SU-DHL-6 (cell line): ENCODE measurements around the gene PRTN3.

Source experiments
- EZH2phosphoT487 ChIP-seq: fragments of 200-600 bp; sonication (generic), shearing (Covaris generic); conservative IDR thresholded peaks from 2 replicates; pipeline ENCODE4 v1.6.1; 2018; ENCODE audit warnings: mild to moderate bottlenecking, antibody characterized with exemption, low read length, moderate library complexity, mixed read lengths
- TF ChIP-seq, protein P1 (sequence below): fragments of 200-600 bp; sonication (generic); IDR thresholded peaks from one replicate; pipeline ENCODE4 v1.5.1; 2017; ENCODE audit warnings: antibody characterized with exemption, mild to moderate bottlenecking, low read length, moderate library complexity; ENCODE audit not compliant: insufficient read depth, poor library complexity, severe bottlenecking

DNA sequence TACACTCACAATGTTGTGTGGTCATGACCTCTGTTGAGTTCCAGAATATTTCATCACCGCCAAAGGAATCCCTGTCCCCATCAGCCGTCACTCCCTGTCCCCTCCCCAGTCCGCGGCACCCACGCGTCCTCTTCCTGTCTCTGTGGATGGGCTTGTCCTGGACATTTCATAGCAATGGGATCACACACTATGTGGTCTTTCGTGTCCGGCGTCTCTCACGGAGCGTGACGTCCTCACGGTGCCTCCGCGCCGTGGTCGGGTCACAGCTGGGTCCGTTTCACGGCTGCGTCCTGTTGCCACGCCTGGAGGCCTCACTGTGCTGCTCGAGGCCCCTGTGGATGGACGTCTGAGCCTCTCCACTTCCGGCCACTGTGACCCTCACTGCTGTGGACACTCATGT is 6.6 kb upstream of the PRTN3 start:
- TF ChIP-seq, protein P1, sequence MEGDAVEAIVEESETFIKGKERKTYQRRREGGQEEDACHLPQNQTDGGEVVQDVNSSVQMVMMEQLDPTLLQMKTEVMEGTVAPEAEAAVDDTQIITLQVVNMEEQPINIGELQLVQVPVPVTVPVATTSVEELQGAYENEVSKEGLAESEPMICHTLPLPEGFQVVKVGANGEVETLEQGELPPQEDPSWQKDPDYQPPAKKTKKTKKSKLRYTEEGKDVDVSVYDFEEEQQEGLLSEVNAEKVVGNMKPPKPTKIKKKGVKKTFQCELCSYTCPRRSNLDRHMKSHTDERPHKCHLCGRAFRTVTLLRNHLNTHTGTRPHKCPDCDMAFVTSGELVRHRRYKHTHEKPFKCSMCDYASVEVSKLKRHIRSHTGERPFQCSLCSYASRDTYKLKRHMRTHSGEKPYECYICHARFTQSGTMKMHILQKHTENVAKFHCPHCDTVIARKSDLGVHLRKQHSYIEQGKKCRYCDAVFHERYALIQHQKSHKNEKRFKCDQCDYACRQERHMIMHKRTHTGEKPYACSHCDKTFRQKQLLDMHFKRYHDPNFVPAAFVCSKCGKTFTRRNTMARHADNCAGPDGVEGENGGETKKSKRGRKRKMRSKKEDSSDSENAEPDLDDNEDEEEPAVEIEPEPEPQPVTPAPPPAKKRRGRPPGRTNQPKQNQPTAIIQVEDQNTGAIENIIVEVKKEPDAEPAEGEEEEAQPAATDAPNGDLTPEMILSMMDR = no peak
- no peak for TF ChIP-seq EZH2phosphoT487
